CMK (cell line): Measurements from ENCODE around the gene TNRC6C.
"Not testable (repeated sequence)": the region's sequence is repeated elsewhere in the genome, so short reads cannot be mapped to it uniquely, and the experiment has no call there.

ENCODE experiments used
- DNase-seq: peaks from one replicate; pipeline ENCODE4 v3.0.0-alpha.2; 2010; ENCODE audit warnings: low read depth

Gene TNRC6C

GRCh38 chr17:78112518-78113471 is 154.3 kb downstream of the TNRC6C start:
- no peak for DNase-seq

- no peak for DNase-seq
Measured at GRCh38 chr17:78113804-78114785, 155.6 kb downstream of the TNRC6C start.

- no peak for DNase-seq
Measured at GRCh38 chr17:78114831-78115723, 156.6 kb downstream of the TNRC6C start.

GRCh38 chr17:78115803-78116202 is 157.3 kb downstream of the TNRC6C start:
- DNase-seq: not testable (repeated sequence)

GRCh38 chr17:78116411-78116810 is 157.9 kb downstream of the TNRC6C start:
- no peak for DNase-seq

- no peak for DNase-seq
Measured at GRCh38 chr17:78117027-78117981, 158.8 kb downstream of the TNRC6C start.

GRCh38 chr17:78118801-78119241 is 160.3 kb downstream of the TNRC6C start:
- no peak for DNase-seq

GRCh38 chr17:78120537-78120936 is 162.0 kb downstream of the TNRC6C start:
- no peak for DNase-seq

- no peak for DNase-seq
Measured at GRCh38 chr17:78120971-78121800, 162.7 kb downstream of the TNRC6C start.

- DNase-seq: no peak
Measured at GRCh38 chr17:78121801-78122215, 163.3 kb downstream of the TNRC6C start.

- no peak for DNase-seq
Measured at GRCh38 chr17:78122216-78122930, 163.9 kb downstream of the TNRC6C start.

GRCh38 chr17:78122931-78123249 is 164.4 kb downstream of the TNRC6C start:
- DNase-seq: no peak

- DNase-seq: no peak
Measured at GRCh38 chr17:78123258-78123929, 164.9 kb downstream of the TNRC6C start.

GRCh38 chr17:78124081-78124835 is 165.8 kb downstream of the TNRC6C start:
- DNase-seq: no peak

GRCh38 chr17:78124836-78125137 is 166.3 kb downstream of the TNRC6C start:
- no peak for DNase-seq

- DNase-seq: no peak
Measured at GRCh38 chr17:78125138-78125913, 166.8 kb downstream of the TNRC6C start.
